ENCODE results near the gene ANKS6.
"Not testable (repeated sequence)": the region's sequence is repeated elsewhere in the genome, so short reads cannot be mapped to it uniquely, and the experiment has no call there.

Gene ANKS6

GRCh38 chr9:98698856-98699255, 97.5 kb downstream of the ANKS6 start:
- no peak for DNase-seq

DNA sequence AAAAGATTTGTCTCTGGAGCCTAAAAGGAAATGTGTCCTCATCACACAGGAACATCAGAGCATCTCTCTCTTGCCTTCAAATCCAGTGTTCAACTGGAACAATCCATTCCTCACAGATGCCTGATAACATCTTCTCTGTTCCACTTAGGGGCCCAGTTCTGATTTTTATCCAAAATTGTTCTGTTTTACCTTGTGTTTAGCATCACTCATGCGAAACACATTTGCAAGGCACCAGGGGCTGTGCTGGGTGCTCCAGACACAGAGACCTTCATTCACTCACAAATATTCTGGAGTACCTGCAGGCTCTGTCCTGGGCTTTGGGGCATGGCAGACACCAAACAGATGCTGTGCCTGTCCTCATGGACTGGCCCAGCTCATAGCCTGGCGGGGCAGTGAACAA, 101.4 kb downstream of the ANKS6 start:
- no peak for DNase-seq

DNA sequence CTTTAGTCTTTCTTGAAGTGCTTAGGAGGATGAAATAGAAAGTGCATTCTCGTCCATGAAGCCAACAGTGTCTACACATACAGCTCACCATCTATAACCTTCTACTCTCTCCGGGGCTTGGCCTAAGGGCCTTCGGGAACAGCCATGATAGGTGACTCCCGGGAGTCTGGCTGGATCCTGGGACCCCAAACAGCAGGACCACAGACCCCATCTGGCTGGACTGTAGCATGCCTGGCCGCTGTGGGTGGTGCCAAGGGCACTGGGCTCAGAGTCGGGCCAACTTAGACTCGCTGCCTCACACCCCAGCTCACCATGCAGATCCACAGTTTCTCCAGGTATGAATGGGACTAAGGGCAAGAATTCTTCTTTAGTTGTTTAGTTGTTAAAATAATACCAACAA, 104.0 kb downstream of the ANKS6 start:
- no peak for DNase-seq

DNA sequence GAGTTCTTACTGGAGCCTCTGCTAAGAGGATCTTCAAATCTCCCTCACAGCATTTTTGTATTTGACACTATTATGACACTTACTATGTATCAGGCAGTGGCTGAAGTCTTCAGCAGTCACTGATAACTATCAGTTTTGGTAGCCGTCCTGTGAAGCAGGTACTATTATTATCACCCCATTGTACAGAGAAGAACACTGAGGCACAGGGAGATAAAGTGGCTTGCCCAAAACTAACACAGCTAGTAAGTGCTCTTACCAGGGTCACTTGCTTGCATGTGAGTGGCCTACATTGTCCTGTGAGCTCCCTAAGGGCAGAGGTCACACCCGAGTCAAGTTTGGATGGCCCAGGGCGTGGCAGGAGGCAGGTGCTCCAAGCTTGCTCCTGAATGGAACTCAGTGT, 104.5 kb downstream of the ANKS6 start:
- no peak for DNase-seq

DNA sequence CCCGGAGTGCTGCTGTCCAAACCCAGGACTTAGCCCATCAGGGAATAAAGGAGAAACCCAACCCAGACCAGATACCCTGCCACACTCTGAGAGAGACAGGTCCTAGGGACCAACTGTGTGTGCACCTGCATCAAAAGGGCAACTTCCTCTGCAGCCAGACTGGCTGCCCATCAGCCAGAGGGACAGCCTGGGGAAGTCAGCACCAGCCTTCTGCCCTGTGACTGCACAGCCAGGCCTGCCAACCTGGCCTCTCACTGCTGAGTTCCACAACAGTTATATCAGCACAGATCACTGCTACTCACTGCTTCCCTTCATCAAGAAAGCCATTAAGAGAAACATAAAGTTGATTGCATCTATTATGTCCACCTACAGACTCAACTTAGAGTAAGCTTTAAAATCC, 105.7 kb downstream of the ANKS6 start:
- DNase-seq = no peak

DNA sequence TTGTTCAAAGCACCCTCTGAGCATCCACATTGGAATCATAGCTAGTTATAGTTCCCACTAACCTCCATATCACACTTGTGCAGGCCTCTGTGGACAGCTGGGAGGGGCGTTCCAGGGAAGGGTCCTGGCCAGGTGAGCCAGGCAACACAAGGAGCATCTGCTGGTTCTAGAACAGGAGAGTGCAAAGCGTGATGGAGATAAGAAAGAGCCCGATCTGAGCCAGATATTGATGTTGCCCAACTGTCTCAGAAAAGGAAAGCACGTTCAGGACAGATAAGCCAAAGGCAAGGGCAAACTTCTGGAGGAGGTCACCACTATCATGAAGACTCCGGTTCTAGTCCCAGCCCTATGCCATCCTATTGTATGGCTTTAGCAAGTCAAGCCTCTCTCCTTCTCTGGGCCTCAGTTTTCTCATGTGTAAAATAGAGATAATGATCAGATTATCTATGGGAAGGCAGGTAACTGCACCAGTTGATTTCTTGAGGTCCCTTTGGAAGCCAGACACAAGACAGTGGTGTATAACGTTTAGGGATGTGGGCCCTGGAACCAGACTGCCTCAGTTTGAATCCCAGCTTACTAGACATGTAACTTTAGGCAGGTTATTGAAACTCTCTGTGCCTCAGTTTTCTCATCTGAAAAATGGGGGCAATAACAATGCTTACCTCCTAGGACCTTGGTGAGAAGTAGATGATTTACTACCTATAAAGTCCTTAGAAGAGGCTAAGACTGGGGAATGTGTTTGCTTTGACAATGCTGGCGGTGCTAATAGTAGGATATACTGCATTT, 107.5 kb downstream of the ANKS6 start:
- no peak for DNase-seq

GRCh38 chr9:98687911-98688310, 108.4 kb downstream of the ANKS6 start:
- DNase-seq = no peak

GRCh38 chr9:98686961-98687855, 109.1 kb downstream of the ANKS6 start:
- DNase-seq = no peak

GRCh38 chr9:98684816-98685215, 111.5 kb downstream of the ANKS6 start:
- DNase-seq = not testable (repeated sequence)
